ENCODE measurements around the gene KRTAP4-4.
"Not testable (repeated sequence)": the region's sequence is repeated elsewhere in the genome, so short reads cannot be mapped to it uniquely, and the experiment has no call there.

Gene KRTAP4-4

GRCh38 chr17:41168121-41168520 is 7.6 kb upstream of the KRTAP4-4 start, which contains the start of gene KRTAP4-3:
Gene KRTAP4-3 (minus strand): TSS chr17:41168221. CDS start chr17:41168172, 49 bp downstream.
- no peak for TF ChIP-seq CTCF (IDR thresholded peaks at IDR 0.05; ENCODE audit: low read depth, low read length, missing control alignments)
- no peak for DNase-seq (ENCODE audit: low read depth)
- no peak within 1 kb of the TSS for H3K4me3 ChIP-seq (ENCODE audit: low read depth, low read length)

- no peak for DNase-seq (ENCODE audit: low read depth)
- TF ChIP-seq CTCF (IDR thresholded peaks at IDR 0.05; ENCODE audit: low read depth, low read length, missing control alignments), result no peak
- no peak overlapping the region for H3K4me3 ChIP-seq (ENCODE audit: low read depth, low read length)
These were observed 7.0 kb upstream of the KRTAP4-4 start for GRCh38 chr17:41167561-41167960.

- DNase-seq (ENCODE audit: low read depth), result no peak
- H3K4me3 ChIP-seq (ENCODE audit: low read depth, low read length), result no peak overlapping the region
These were observed 3.3 kb upstream of the KRTAP4-4 start for GRCh38 chr17:41163828-41164227.

GRCh38 chr17:41160190-41160589 is 358 bp downstream of the KRTAP4-4 start:
- not testable (repeated sequence) for H3K4me3 ChIP-seq (ENCODE audit: low read depth, low read length); DNase-seq (ENCODE audit: low read depth)

More at GRCh38 chr17:41163828-41164227, 3.3 kb upstream of the KRTAP4-4 start:
- no peak for TF ChIP-seq CTCF (IDR thresholded peaks at IDR 0.05; ENCODE audit: low read depth, low read length, missing control alignments)

- TF ChIP-seq CTCF (IDR thresholded peaks at IDR 0.05; ENCODE audit: low read depth, low read length, missing control alignments), result no peak
These were observed 6.7 kb downstream of the KRTAP4-4 start for GRCh38 chr17:41153856-41154255.

GRCh38 chr17:41151525-41151924 is 9.0 kb downstream of the KRTAP4-4 start:
- TF ChIP-seq CTCF (IDR thresholded peaks at IDR 0.05; ENCODE audit: low read depth, low read length, missing control alignments), result no peak
- DNase-seq (ENCODE audit: low read depth), result no peak
- no peak overlapping the region for H3K4me3 ChIP-seq (ENCODE audit: low read depth, low read length)

More at GRCh38 chr17:41153856-41154255, 6.7 kb downstream of the KRTAP4-4 start:
- H3K4me3 ChIP-seq (ENCODE audit: low read depth, low read length), result no peak overlapping the region
- no peak for DNase-seq (ENCODE audit: low read depth)

- H3K4me3 ChIP-seq (ENCODE audit: low read depth, low read length), result no peak overlapping the region
- TF ChIP-seq CTCF (IDR thresholded peaks at IDR 0.05; ENCODE audit: low read depth, low read length, missing control alignments), result no peak
- DNase-seq (ENCODE audit: low read depth), result no peak
These were observed 10.5 kb downstream of the KRTAP4-4 start for GRCh38 chr17:41150026-41150425.
